NT2/D1 (cell line): ENCODE measurements around the gene VTI1A.

Experiments
- DNase-seq: peaks from one replicate; pipeline ENCODE4 v3.0.0-alpha.2; 2011; ENCODE audit warnings: low read depth, low spot score
- H3K27me3 ChIP-seq: 2 replicates; pipeline ENCODE4 v1.6.0; 2011; ENCODE audit warnings: mild to moderate bottlenecking; ENCODE audit not compliant: insufficient read length, insufficient read depth
- H3K36me3 ChIP-seq: 2 replicates; pipeline ENCODE4 v1.6.1; 2011; ENCODE audit warnings: mild to moderate bottlenecking, low read length, mixed read lengths; ENCODE audit not compliant: insufficient read depth, insufficient read length
- H3K4me1 ChIP-seq: 2 replicates; pipeline ENCODE4 v1.5.1; 2011; ENCODE audit not compliant: insufficient read depth, insufficient read length
- H3K4me3 ChIP-seq: 2 replicates; pipeline ENCODE4 v1.5.1; 2011; ENCODE audit warnings: low read depth; ENCODE audit not compliant: insufficient read length
- H3K9ac ChIP-seq: 2 replicates; pipeline ENCODE4 v1.6.0; 2011; ENCODE audit warnings: low read depth; ENCODE audit not compliant: insufficient read length
- H3K9me3 ChIP-seq: 2 replicates; pipeline ENCODE4 v1.5.1; 2011; ENCODE audit warnings: mild to moderate bottlenecking, low read length; ENCODE audit not compliant: insufficient read depth
- SUZ12 ChIP-seq: IDR thresholded peaks from 2 replicates; pipeline ENCODE4 v1.6.1; 2011; ENCODE audit not compliant: insufficient read length, insufficient read depth; ENCODE audit errors: extremely low read depth
- YY1 ChIP-seq: IDR thresholded peaks from 2 replicates; pipeline ENCODE4 v1.6.1; 2011; ENCODE audit not compliant: insufficient read length, insufficient read depth
- ZNF274 ChIP-seq: IDR thresholded peaks from 2 replicates; pipeline ENCODE4 v1.6.1; 2011; ENCODE audit warnings: mild to moderate bottlenecking, low read depth, low read length

Gene VTI1A

GRCh38 chr10:112797197-112797596, 350.2 kb downstream of the VTI1A start:
- Histone ChIP-seq H3K9ac (no peak overlapping the region), H3K27me3 (no peaks in the 10 kb centered on the region), H3K36me3 (no peaks in the 10 kb centered on the region), H3K9me3 (no peaks in the 10 kb centered on the region), H3K4me1 (peaks cover 11% of the 10 kb centered on the region), H3K4me3 (no peak overlapping the region)
- TF ChIP-seq ZNF274 (no peak), SUZ12 (no peak), YY1 (no peak)
- no peak for DNase-seq

GRCh38 chr10:112797855-112798254, 350.8 kb downstream of the VTI1A start:
- no peak for DNase-seq
- Histone ChIP-seq H3K9me3 (no peaks in the 10 kb centered on the region), H3K9ac (no peak overlapping the region), H3K27me3 (no peaks in the 10 kb centered on the region), H3K4me3 (no peak overlapping the region), H3K36me3 (no peaks in the 10 kb centered on the region), H3K4me1 (peaks cover 11% of the 10 kb centered on the region)
- TF ChIP-seq ZNF274: no peak
- TF ChIP-seq SUZ12: no peak
- no peak for TF ChIP-seq YY1

- H3K36me3 ChIP-seq: no peaks in the 10 kb centered on the region
These were observed 352.0 kb downstream of the VTI1A start for GRCh38 chr10:112799038-112799437.

GRCh38 chr10:112799726-112800510, 352.9 kb downstream of the VTI1A start:
- H3K27me3 ChIP-seq: no peaks in the 10 kb centered on the region
- peaks cover 15% of the 10 kb centered on the region for H3K4me1 ChIP-seq
- no peak overlapping the region for H3K4me3 ChIP-seq
- no peak overlapping the region for H3K9ac ChIP-seq
- H3K36me3 ChIP-seq: no peaks in the 10 kb centered on the region
- TF ChIP-seq SUZ12 (no peak), YY1 (no peak), ZNF274 (no peak)
- H3K9me3 ChIP-seq: no peaks in the 10 kb centered on the region
- DNase-seq: no peak

More at GRCh38 chr10:112799038-112799437, 352.0 kb downstream of the VTI1A start:
- H3K4me3 ChIP-seq: no peak overlapping the region
- peaks cover 12% of the 10 kb centered on the region for H3K4me1 ChIP-seq
- DNase-seq: no peak
- no peak overlapping the region for H3K9ac ChIP-seq
- TF ChIP-seq YY1 (no peak), SUZ12 (no peak), ZNF274 (no peak)
- no peaks in the 10 kb centered on the region for H3K9me3 ChIP-seq
- H3K27me3 ChIP-seq: no peaks in the 10 kb centered on the region

- Histone ChIP-seq H3K9me3 (no peaks in the 10 kb centered on the region), H3K4me3 (no peak overlapping the region), H3K4me1 (peaks cover 15% of the 10 kb centered on the region), H3K27me3 (no peaks in the 10 kb centered on the region), H3K36me3 (no peaks in the 10 kb centered on the region), H3K9ac (no peak overlapping the region)
- DNase-seq: no peak
- TF ChIP-seq YY1: no peak
These were observed 354.0 kb downstream of the VTI1A start for GRCh38 chr10:112801004-112801403.

- Histone ChIP-seq H3K36me3 (no peaks in the 10 kb centered on the region), H3K27me3 (no peaks in the 10 kb centered on the region), H3K9me3 (no peaks in the 10 kb centered on the region), H3K9ac (no peak overlapping the region), H3K4me1 (peaks cover 15% of the 10 kb centered on the region), H3K4me3 (no peak overlapping the region)
- no peak for DNase-seq
- TF ChIP-seq YY1 (no peak), ZNF274 (no peak), SUZ12 (no peak)
These were observed 354.7 kb downstream of the VTI1A start for GRCh38 chr10:112801748-112802147.

- Histone ChIP-seq H3K4me1 (peaks cover 15% of the 10 kb centered on the region), H3K4me3 (no peak overlapping the region), H3K36me3 (no peaks in the 10 kb centered on the region), H3K9ac (no peak overlapping the region), H3K9me3 (no peaks in the 10 kb centered on the region), H3K27me3 (no peaks in the 10 kb centered on the region)
- DNase-seq: no peak
- TF ChIP-seq YY1: no peak
- TF ChIP-seq ZNF274: no peak
- no peak for TF ChIP-seq SUZ12
These were observed 355.5 kb downstream of the VTI1A start for GRCh38 chr10:112802411-112803022.

- peaks cover 8% of the 10 kb centered on the region for H3K4me1 ChIP-seq
- no peak overlapping the region for H3K9ac ChIP-seq
- no peaks in the 10 kb centered on the region for H3K9me3 ChIP-seq
- no peaks in the 10 kb centered on the region for H3K27me3 ChIP-seq
- no peak overlapping the region for H3K4me3 ChIP-seq
- TF ChIP-seq ZNF274: no peak
- TF ChIP-seq YY1: no peak
- no peak for TF ChIP-seq SUZ12
- DNase-seq: no peak
- H3K36me3 ChIP-seq: no peaks in the 10 kb centered on the region
These were observed 357.0 kb downstream of the VTI1A start for GRCh38 chr10:112803961-112804401.
